Upper lobe of right lung (tissue), 1 donor: ENCODE measurements around the gene RAP1GAP2. TPM values are rescaled to one million over a fixed set of nuclear protein-coding genes. Genes with fewer than 3 reads are reported as not detected.

ENCODE experiments used
- ATAC-seq: fragments of 200-7000 bp; cut with Tn5 transposase; one replicate; pipeline ENCODE4 v1.9.1; 2020; ENCODE audit warnings: mild to moderate bottlenecking, moderate library complexity
- DNase-seq: peaks from one replicate; pipeline ENCODE4 v3.0.0-alpha.2; 2020
- H3K27ac ChIP-seq: fragments of 200-600 bp; one replicate; pipeline ENCODE4 v1.8.0; 2022
- H3K27me3 ChIP-seq: fragments of 200-600 bp; one replicate; pipeline ENCODE4 v1.8.0; 2022; ENCODE audit warnings: mild to moderate bottlenecking
- H3K36me3 ChIP-seq: fragments of 200-600 bp; one replicate; pipeline ENCODE4 v1.8.0; 2022
- H3K4me1 ChIP-seq: fragments of 200-600 bp; one replicate; pipeline ENCODE4 v1.8.0; 2022
- H3K4me3 ChIP-seq: fragments of 200-600 bp; one replicate; pipeline ENCODE4 v1.8.0; 2022; ENCODE audit warnings: mild to moderate bottlenecking
- H3K9me3 ChIP-seq: fragments of 200-600 bp; one replicate; pipeline ENCODE4 v1.8.0; 2022
- CTCF ChIP-seq: fragments of 200-600 bp; IDR thresholded peaks from one replicate; pipeline ENCODE4 v1.8.0; 2022; ENCODE audit warnings: antibody characterized with exemption
- intact Hi-C: fragments of 100-400 bp; cut with DNase I; formaldehyde crosslinking; loops from one replicate; pipeline ENCODE4 v1.11.0; 2022
- total RNA-seq: library from RNA; stranded (reverse); fragmentation: NEBNext Ultra II Directional; extraction: Animal tissue kit (Norgen Biotek cat#: 25700); gene quantifications from one replicate; pipeline ENCODE4 v1.2.1, GENCODE V29; 2021
- donor health status: DM: no; HTN: yes; CAD: no; lungs with severe emphysema.

RAP1GAP2 gene
- total RNA-seq, 1 donor from 2014 or later, result 16.1 TPM

GRCh38 chr17:2963332-2964027 lies 167.2 kb downstream of the RAP1GAP2 start:
- Histone ChIP-seq H3K4me1 (no peaks in the 10 kb centered on the region), H3K9me3 (no peaks in the 10 kb centered on the region), H3K27me3 (no peaks in the 10 kb centered on the region), H3K4me3 (no peak overlapping the region), H3K27ac (no peak overlapping the region), H3K36me3 (no peaks in the 10 kb centered on the region)
- no peak for TF ChIP-seq CTCF
- ATAC-seq, result no peak
- intact Hi-C loops, result no loop called here
- DNase-seq, result peak; percentile 50

- Histone ChIP-seq H3K4me1 (no peaks in the 10 kb centered on the region), H3K4me3 (no peak overlapping the region)
Observed at GRCh38 chr17:2964028-2964356, 167.8 kb downstream of the RAP1GAP2 start.

GRCh38 chr17:2964370-2964769 lies 168.1 kb downstream of the RAP1GAP2 start:
- ATAC-seq, result no peak
- TF ChIP-seq CTCF, result no peak
- no peak overlapping the region for H3K27ac ChIP-seq
- no peak for DNase-seq
- H3K27me3 ChIP-seq, result no peaks in the 10 kb centered on the region
- H3K4me3 ChIP-seq, result no peak overlapping the region
- intact Hi-C loops, result no loop called here
- no peaks in the 10 kb centered on the region for H3K4me1 ChIP-seq
- no peaks in the 10 kb centered on the region for H3K36me3 ChIP-seq
- H3K9me3 ChIP-seq, result no peaks in the 10 kb centered on the region

More at GRCh38 chr17:2964028-2964356, 167.8 kb downstream of the RAP1GAP2 start:
- TF ChIP-seq CTCF, result no peak
- Histone ChIP-seq H3K27ac (no peak overlapping the region), H3K36me3 (no peaks in the 10 kb centered on the region), H3K27me3 (no peaks in the 10 kb centered on the region), H3K9me3 (no peaks in the 10 kb centered on the region)
- intact Hi-C loops, result no loop called here
- no peak for DNase-seq
- ATAC-seq, result no peak

- no peaks in the 10 kb centered on the region for H3K27me3 ChIP-seq
- ATAC-seq, result no peak
- no peaks in the 10 kb centered on the region for H3K4me1 ChIP-seq
- intact Hi-C loops, result no loop called here
- no peaks in the 10 kb centered on the region for H3K36me3 ChIP-seq
- no peak overlapping the region for H3K4me3 ChIP-seq
- no peak overlapping the region for H3K27ac ChIP-seq
- no peak for TF ChIP-seq CTCF
- no peaks in the 10 kb centered on the region for H3K9me3 ChIP-seq
- peak; percentile 38 for DNase-seq
Observed at GRCh38 chr17:2964831-2965230, 168.6 kb downstream of the RAP1GAP2 start.

- intact Hi-C loops, result no loop called here
Observed at GRCh38 chr17:2965621-2966595, 169.7 kb downstream of the RAP1GAP2 start.

More at GRCh38 chr17:2965621-2966595, 169.7 kb downstream of the RAP1GAP2 start:
- H3K9me3 ChIP-seq, result no peaks in the 10 kb centered on the region
- no peak for TF ChIP-seq CTCF
- no peaks in the 10 kb centered on the region for H3K4me1 ChIP-seq
- H3K27me3 ChIP-seq, result no peaks in the 10 kb centered on the region
- DNase-seq (peak; percentile 70), ATAC-seq (peak; percentile 89)
- H3K36me3 ChIP-seq, result no peaks in the 10 kb centered on the region
- H3K4me3 ChIP-seq, result no peak overlapping the region
- no peak overlapping the region for H3K27ac ChIP-seq
